Kidney epithelial cell (primary cell): ENCODE data around the gene ANAPC1. TPM values are rescaled to one million over a fixed set of nuclear protein-coding genes. Genes with fewer than 3 reads are reported as not detected.
"Not testable (repeated sequence)": the region's sequence is repeated elsewhere in the genome, so short reads cannot be mapped to it uniquely, and the experiment has no call there.

Source experiments
- DNase-seq: peaks from one replicate; pipeline ENCODE4 v3.0.0-alpha.2; 2010; ENCODE audit warnings: low read depth
- H3K27me3 ChIP-seq: 2 replicates; pipeline ENCODE4 v1.6.0; 2011; ENCODE audit warnings: low read length; ENCODE audit not compliant: control insufficient read depth, insufficient read depth
- H3K36me3 ChIP-seq: 2 replicates; pipeline ENCODE4 v1.5.1; 2011; ENCODE audit warnings: low read length; ENCODE audit not compliant: control insufficient read depth, insufficient read depth
- H3K4me3 ChIP-seq: 2 replicates; pipeline ENCODE4 v1.5.1; 2011; ENCODE audit warnings: low read depth, mild to moderate bottlenecking, control low read depth, low read length
- CTCF ChIP-seq: IDR thresholded peaks from 2 replicates; pipeline ENCODE4 v1.5.1; 2011; ENCODE audit warnings: mild to moderate bottlenecking, moderate library complexity, low read length, control low read depth, inconsistent platforms; ENCODE audit not compliant: insufficient read depth, poor library complexity, severe bottlenecking
- total RNA-seq: library from RNA; depleted of rRNA; stranded (reverse); fragments of >200 nt; gene quantifications from 2 replicates; pipeline ENCODE4 v1.2.3, GENCODE V29; 2015

The ANAPC1 gene
- total RNA-seq, 1 donor from 2014 or later, result 47.6 TPM

GRCh38 chr2:111917106-111917505 is 33.1 kb upstream of the ANAPC1 start:
- no peak for DNase-seq
- no peak for TF ChIP-seq CTCF
- no peaks in the 10 kb centered on the region for H3K36me3 ChIP-seq
- H3K27me3 ChIP-seq, result no peaks in the 10 kb centered on the region
- no peak overlapping the region for H3K4me3 ChIP-seq

- no peak for TF ChIP-seq CTCF
- H3K36me3 ChIP-seq, result no peaks in the 10 kb centered on the region
- DNase-seq, result no peak
- H3K27me3 ChIP-seq, result no peaks in the 10 kb centered on the region
- no peak overlapping the region for H3K4me3 ChIP-seq
Measured at GRCh38 chr2:111912547-111912946, 28.6 kb upstream of the ANAPC1 start.

DNA sequence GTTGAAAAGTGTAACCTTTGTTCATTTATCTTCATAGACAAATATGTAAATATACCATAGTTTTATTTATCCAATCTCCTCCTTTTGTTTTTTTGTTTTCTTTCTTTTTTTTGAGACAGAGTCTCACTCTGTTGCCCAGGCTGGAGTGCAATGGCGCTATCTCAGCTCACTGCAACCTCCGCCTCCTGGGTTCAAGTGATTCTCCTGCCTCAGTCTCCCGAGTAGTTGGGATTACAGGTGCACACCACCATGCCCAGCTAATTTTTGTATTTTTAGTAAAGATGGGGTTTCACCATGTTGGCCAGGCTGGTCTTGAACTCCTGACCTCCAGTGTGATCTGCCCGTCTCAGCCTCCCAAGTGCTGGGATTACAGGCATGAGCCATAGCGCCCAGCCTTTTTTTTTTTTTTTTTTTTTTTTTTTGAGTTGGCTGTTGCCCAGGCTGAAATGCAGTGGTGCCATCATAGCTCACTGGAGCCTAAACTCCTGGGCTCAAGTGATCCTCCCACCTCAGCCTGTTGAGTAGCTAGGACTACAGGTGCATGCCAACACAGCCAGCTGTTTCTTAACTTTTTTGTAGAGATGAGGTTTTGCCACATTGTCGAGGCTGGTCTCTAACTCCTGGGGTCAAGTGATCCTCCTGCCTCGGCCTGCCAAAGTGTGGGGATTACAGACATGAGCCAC is 27.4 kb upstream of the ANAPC1 start:
- H3K4me3 ChIP-seq, H3K36me3 ChIP-seq, DNase-seq, H3K27me3 ChIP-seq: not testable (repeated sequence)

DNA sequence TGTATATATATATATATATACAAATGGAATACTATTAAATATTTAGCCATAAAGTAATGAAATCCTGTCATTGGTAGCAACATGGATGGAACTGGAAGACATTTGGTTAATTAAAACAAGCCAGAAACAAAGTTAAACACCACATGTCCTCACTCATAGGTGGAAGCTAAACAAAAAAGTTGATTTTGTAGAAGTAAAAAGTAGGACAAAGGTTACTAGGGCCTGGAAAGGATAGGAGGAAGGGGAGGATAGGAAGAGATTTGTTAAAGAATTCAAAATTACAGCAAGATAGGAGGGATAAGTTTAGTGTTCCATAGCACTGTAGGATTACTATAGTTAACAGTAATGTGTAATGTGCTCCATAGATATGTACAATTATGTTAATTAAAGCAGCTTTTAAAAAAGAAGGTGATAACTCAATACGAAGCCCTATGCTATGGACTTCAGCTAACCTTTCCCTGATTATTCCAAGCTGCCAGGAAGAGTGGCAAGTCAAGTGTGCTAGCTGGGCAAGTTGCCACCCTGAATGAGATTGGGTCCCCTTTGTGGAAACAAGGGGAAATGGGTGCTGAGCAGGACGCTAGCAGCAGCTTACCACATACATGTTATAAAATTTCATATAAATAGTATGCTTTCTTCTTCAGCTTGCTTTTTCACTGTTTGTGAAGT is 26.8 kb upstream of the ANAPC1 start:
- no peak for TF ChIP-seq CTCF
- no peaks in the 10 kb centered on the region for H3K27me3 ChIP-seq
- no peak for DNase-seq
- no peaks in the 10 kb centered on the region for H3K36me3 ChIP-seq
- H3K4me3 ChIP-seq, result no peak overlapping the region

- not testable (repeated sequence) for H3K4me3 ChIP-seq, DNase-seq, H3K36me3 ChIP-seq, H3K27me3 ChIP-seq
Measured at GRCh38 chr2:111909997-111910396, 26.0 kb upstream of the ANAPC1 start.

DNA sequence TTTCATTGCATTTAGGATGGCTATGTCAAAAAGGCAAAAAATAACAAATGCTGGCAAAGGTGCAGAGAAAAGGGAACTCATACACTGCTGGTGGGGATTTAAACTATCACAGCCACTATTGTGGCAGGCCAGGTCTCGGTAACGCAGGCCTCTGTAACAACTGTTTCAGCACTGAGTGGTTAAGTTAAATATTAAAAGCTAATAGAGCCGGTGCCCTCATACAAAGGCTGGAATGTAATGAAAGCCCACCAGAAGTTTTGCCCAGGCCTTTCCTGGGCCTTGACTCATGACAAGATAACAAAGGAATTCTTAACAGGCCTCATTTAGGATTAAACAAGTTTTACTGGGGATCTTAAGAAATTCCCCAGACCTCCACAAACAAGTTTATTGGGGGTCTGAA is 25.1 kb upstream of the ANAPC1 start:
- DNase-seq, result no peak
- Histone ChIP-seq H3K36me3 (no peaks in the 10 kb centered on the region), H3K4me3 (no peak overlapping the region), H3K27me3 (no peaks in the 10 kb centered on the region)
- no peak for TF ChIP-seq CTCF

DNA sequence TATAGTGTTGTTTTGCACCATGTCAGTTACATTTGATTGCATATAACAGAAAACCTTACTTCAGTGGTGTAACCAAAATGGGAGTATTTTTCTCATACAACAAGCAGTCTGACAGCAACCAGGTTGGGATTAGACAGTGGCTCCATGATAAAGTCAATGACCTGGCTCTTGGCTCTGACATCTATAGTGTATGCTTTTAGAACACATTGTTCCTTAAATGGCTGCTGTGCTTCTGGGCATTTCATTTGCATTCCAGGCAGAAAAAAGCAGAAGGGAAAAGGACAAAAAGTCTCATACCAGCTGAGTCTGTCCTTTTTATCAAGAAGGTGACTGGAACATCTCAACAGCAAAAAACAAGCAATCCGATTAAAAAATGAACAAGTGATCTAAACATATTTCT is 24.6 kb upstream of the ANAPC1 start:
- DNase-seq, result no peak
- no peak overlapping the region for H3K4me3 ChIP-seq
- no peak for TF ChIP-seq CTCF
- no peaks in the 10 kb centered on the region for H3K27me3 ChIP-seq
- H3K36me3 ChIP-seq, result no peaks in the 10 kb centered on the region
